Endothelial cell of umbilical vein (primary cell): ENCODE data around the gene AVL9. TPM values are rescaled to one million over a fixed set of nuclear protein-coding genes. Genes with fewer than 3 reads are reported as not detected.

Experiments used
- polyA plus RNA-seq, 4 experiments: library from polyadenylated mRNA; depleted of rRNA in 3 of 4; stranded (reverse) in 3 of 4; unstranded in 1 of 4; fragments of >200 nt; gene quantifications; 2 replicates each; pipeline versions ENCODE4 v1.2.1 to v1.2.3, GENCODE V29; 2011 to 2012; ENCODE audit warnings: missing spikeins in 1 of 4
- total RNA-seq: library from RNA; stranded (reverse); gene quantifications from 2 replicates; pipeline ENCODE4 v1.2.3, GENCODE V29; 2021

The AVL9 gene
- total and polyA plus RNA-seq, 2 donors (not counting 3 experiments of a cell fraction or from before 2014, with no cell fraction given), result 12.7 to 42.5 TPM

Other genes starting within 250 kb of the AVL9 start
- gene LSM5, start 5.1 kb upstream of the AVL9 start, total RNA-seq, result 63.3 and 68.1 TPM in 2 replicates
- 15.1 and 36.3 TPM in 2 replicates for gene LSM5, start 5.1 kb upstream of the AVL9 start, polyA plus RNA-seq